ENCODE data around the gene LRRC10B. TPM values are rescaled to one million over a fixed set of nuclear protein-coding genes. Genes with fewer than 3 reads are reported as not detected.

The LRRC10B gene
- total and polyA plus RNA-seq, 2 experiments from 2014 or later: 0.43 to 0.68 TPM

DNA sequence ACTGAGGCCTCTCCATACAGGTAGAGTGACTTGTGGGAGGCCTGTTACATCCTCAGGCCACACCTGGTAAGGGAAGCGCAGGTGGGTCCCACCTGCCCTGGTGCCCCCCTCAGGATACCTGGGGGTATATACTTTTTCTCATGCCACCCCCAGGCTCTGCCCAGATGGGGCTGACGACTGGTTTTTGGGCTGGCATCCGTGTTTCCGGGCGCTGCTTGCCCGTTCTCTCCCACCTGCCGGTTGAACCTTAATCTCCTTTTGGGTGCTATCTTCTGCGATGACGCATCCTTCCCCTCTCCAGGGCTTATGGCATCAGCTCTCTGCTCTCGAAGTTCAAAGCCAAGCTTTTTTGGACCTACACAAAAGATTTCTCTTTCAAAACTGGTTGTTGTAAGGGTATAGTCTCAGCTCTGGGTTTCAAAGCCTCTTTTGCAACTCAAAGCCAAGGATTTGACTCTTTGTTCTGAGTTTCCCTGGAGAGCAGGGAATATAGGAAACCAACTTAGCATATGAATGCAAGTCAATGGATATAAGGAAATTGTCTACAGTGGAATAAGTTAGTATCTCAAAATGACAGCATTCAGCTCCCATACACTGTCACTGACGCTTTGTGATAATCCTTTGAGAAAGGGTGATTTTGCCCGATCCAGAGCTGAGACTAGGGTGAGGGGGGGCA lies 8.6 kb upstream of the LRRC10B start:
- 57% methylated on average over 12 of the region's 12 CpGs for WGBS (ENCODE audit: low lambda C conversion rate, missing lambda C conversion rate)
- H3K9me2 ChIP-seq (replicated peaks; ENCODE audit: insufficient read depth): no peaks in the 10 kb centered on the region
- no peak overlapping the region for H2AFZ ChIP-seq
- DNase-seq (ENCODE audit: low spot score): no peak
- H4K20me1 ChIP-seq (ENCODE audit: insufficient read depth, poor library complexity, severe bottlenecking): no peaks in the 10 kb centered on the region
- H3K9me3 ChIP-seq (ENCODE audit: low read depth): no peaks in the 10 kb centered on the region
- no peaks in the 10 kb centered on the region for H3K79me2 ChIP-seq
- TF ChIP-seq EZH2phosphoT487 (IDR thresholded peaks at IDR 0.05; ENCODE audit: low read depth, severe bottlenecking, unreplicated experiment) (no peak), EZH2 (IDR thresholded peaks at IDR 0.05; ENCODE audit: borderline replicate concordance) (no peak)
- TF ChIP-seq, protein P1, sequence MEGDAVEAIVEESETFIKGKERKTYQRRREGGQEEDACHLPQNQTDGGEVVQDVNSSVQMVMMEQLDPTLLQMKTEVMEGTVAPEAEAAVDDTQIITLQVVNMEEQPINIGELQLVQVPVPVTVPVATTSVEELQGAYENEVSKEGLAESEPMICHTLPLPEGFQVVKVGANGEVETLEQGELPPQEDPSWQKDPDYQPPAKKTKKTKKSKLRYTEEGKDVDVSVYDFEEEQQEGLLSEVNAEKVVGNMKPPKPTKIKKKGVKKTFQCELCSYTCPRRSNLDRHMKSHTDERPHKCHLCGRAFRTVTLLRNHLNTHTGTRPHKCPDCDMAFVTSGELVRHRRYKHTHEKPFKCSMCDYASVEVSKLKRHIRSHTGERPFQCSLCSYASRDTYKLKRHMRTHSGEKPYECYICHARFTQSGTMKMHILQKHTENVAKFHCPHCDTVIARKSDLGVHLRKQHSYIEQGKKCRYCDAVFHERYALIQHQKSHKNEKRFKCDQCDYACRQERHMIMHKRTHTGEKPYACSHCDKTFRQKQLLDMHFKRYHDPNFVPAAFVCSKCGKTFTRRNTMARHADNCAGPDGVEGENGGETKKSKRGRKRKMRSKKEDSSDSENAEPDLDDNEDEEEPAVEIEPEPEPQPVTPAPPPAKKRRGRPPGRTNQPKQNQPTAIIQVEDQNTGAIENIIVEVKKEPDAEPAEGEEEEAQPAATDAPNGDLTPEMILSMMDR (IDR thresholded peaks at IDR 0.05; ENCODE audit: poor library complexity): no peak
- H3K4me1 ChIP-seq (ENCODE audit: insufficient read depth): no peaks in the 10 kb centered on the region
- no peaks in the 10 kb centered on the region for H3K27me3 ChIP-seq
- no peak overlapping the region for H3K27ac ChIP-seq
- no peaks in the 10 kb centered on the region for H3K36me3 ChIP-seq (replicated peaks; ENCODE audit: insufficient read depth, low read depth)
- H3K4me2 ChIP-seq: no peak overlapping the region
- H3K4me3 ChIP-seq: no peak overlapping the region

DNA sequence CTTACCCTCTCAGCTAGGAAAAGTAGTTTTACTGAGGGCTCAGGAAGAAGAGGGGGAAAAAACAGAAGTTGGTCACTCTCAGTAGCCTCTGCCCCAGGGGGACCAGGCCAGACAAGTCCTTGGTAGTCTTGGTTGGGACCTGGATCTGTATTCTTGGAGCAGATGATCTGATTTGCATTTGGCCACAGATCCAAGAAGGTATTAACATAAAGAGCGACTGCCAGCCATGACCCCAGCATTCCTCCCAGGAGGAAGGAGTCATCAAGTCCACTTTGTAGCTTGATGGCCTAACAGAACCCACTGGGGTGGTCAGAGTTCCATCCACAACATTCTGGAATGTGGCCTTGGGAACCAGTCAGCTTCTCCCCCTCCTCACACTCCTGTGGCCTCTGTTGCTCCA lies 6.0 kb upstream of the LRRC10B start:
- 88% methylated on average over 1 of the region's 1 CpG for WGBS (ENCODE audit: low lambda C conversion rate, missing lambda C conversion rate)
- H3K36me3 ChIP-seq (replicated peaks; ENCODE audit: insufficient read depth, low read depth): no peaks in the 10 kb centered on the region
- H3K9me3 ChIP-seq (ENCODE audit: low read depth): no peaks in the 10 kb centered on the region
- H3K9me2 ChIP-seq (replicated peaks; ENCODE audit: insufficient read depth): no peaks in the 10 kb centered on the region
- H3K79me2 ChIP-seq: no peaks in the 10 kb centered on the region
- no peaks in the 10 kb centered on the region for H4K20me1 ChIP-seq (ENCODE audit: insufficient read depth, poor library complexity, severe bottlenecking)
- H3K4me3 ChIP-seq: no peak overlapping the region
- no peak overlapping the region for H3K27ac ChIP-seq
- TF ChIP-seq, protein P1 (IDR thresholded peaks at IDR 0.05; ENCODE audit: poor library complexity): no peak
- TF ChIP-seq EZH2 (IDR thresholded peaks at IDR 0.05; ENCODE audit: borderline replicate concordance) (no peak), EZH2phosphoT487 (IDR thresholded peaks at IDR 0.05; ENCODE audit: low read depth, severe bottlenecking, unreplicated experiment) (no peak)
- no peaks in the 10 kb centered on the region for H3K4me1 ChIP-seq (ENCODE audit: insufficient read depth)
- no peak overlapping the region for H2AFZ ChIP-seq
- H3K27me3 ChIP-seq: peaks cover 10% of the 10 kb centered on the region
- no peak for DNase-seq (ENCODE audit: low spot score)
- no peak overlapping the region for H3K4me2 ChIP-seq

DNA sequence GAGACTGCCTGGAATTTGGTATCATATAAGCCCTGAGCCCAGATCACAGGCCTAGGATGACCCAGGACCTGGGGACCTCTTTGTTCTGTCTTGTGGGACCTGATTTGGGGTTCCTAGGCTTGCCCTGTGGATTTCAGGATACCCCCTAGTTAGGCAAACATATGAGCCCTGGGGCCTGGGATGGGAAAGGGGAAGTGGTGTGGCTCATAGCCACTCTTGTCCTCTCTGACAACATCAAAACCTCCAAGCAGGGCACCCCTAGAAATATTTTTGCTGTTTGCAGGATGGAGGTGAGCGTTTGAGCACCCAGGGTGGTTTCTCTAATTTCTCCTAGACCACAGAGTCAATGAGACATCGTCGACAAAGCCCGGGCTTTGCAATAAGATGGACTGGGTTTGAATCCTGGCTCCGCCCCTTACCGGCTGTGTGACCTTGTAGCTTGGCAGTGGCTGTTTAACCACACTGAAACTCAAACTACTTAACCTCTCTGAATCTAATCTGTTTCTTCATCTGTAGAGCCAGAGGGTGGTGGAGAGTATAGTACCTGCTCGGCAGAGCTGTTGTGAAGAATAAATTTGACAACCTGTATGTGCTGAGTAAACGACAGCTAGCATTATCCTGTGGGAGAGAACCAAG lies 5.3 kb upstream of the LRRC10B start:
- Histone ChIP-seq H3K4me1 (ENCODE audit: insufficient read depth) (peaks cover 6% of the 10 kb centered on the region), H4K20me1 (ENCODE audit: insufficient read depth, poor library complexity, severe bottlenecking) (no peaks in the 10 kb centered on the region), H3K9me2 (replicated peaks; ENCODE audit: insufficient read depth) (no peaks in the 10 kb centered on the region), H2AFZ (no peak overlapping the region), H3K9me3 (ENCODE audit: low read depth) (no peaks in the 10 kb centered on the region), H3K4me2 (no peak overlapping the region), H3K27me3 (peaks cover 16% of the 10 kb centered on the region), H3K36me3 (replicated peaks; ENCODE audit: insufficient read depth, low read depth) (no peaks in the 10 kb centered on the region), H3K79me2 (no peaks in the 10 kb centered on the region), H3K4me3 (no peak overlapping the region), H3K27ac (no peak overlapping the region)
- no peak for DNase-seq (ENCODE audit: low spot score)
- TF ChIP-seq EZH2phosphoT487 (IDR thresholded peaks at IDR 0.05; ENCODE audit: low read depth, severe bottlenecking, unreplicated experiment): no peak
- no peak for TF ChIP-seq EZH2 (IDR thresholded peaks at IDR 0.05; ENCODE audit: borderline replicate concordance)
- TF ChIP-seq, protein P1 (IDR thresholded peaks at IDR 0.05; ENCODE audit: poor library complexity): no peak
- 72% methylated on average over 8 of the region's 8 CpGs for WGBS (ENCODE audit: low lambda C conversion rate, missing lambda C conversion rate)
